Measurements from ENCODE around the gene KRTAP5-9.

Gene KRTAP5-9

GRCh38 chr11:71554996-71555395 lies 6.8 kb downstream of the KRTAP5-9 start:
- TF ChIP-seq CTCF (IDR thresholded peaks at IDR 0.05): no peak
- TF ChIP-seq ZFX (IDR thresholded peaks at IDR 0.05; ENCODE audit: borderline replicate concordance): no peak
- no peak overlapping the region for H3K27ac ChIP-seq

- no peak overlapping the region for H3K27ac ChIP-seq
- TF ChIP-seq ZFX (IDR thresholded peaks at IDR 0.05; ENCODE audit: borderline replicate concordance) (no peak), CTCF (IDR thresholded peaks at IDR 0.05) (no peak)
These were observed 7.3 kb downstream of the KRTAP5-9 start for GRCh38 chr11:71555508-71555907.

GRCh38 chr11:71556018-71556417 lies 7.8 kb downstream of the KRTAP5-9 start:
- no peak overlapping the region for H3K27ac ChIP-seq
- TF ChIP-seq ZFX (IDR thresholded peaks at IDR 0.05; ENCODE audit: borderline replicate concordance) (no peak), CTCF (IDR thresholded peaks at IDR 0.05) (no peak)

- TF ChIP-seq CTCF (IDR thresholded peaks at IDR 0.05) (no peak), ZFX (IDR thresholded peaks at IDR 0.05; ENCODE audit: borderline replicate concordance) (no peak)
- no peak overlapping the region for H3K27ac ChIP-seq
These were observed 9.0 kb downstream of the KRTAP5-9 start for GRCh38 chr11:71557257-71557656.

GRCh38 chr11:71558996-71559395 lies 10.8 kb downstream of the KRTAP5-9 start:
- H3K27ac ChIP-seq: no peak overlapping the region
- TF ChIP-seq CTCF (IDR thresholded peaks at IDR 0.05) (no peak), ZFX (IDR thresholded peaks at IDR 0.05; ENCODE audit: borderline replicate concordance) (no peak)

GRCh38 chr11:71562120-71562519 lies 13.9 kb downstream of the KRTAP5-9 start:
- H3K27ac ChIP-seq: no peak overlapping the region
- TF ChIP-seq CTCF (IDR thresholded peaks at IDR 0.05): no peak
- TF ChIP-seq ZFX (IDR thresholded peaks at IDR 0.05; ENCODE audit: borderline replicate concordance): no peak

- TF ChIP-seq ZFX (IDR thresholded peaks at IDR 0.05; ENCODE audit: borderline replicate concordance) (no peak), CTCF (IDR thresholded peaks at IDR 0.05) (peak; percentile 54)
- H3K27ac ChIP-seq: no peak overlapping the region
These were observed 15.2 kb downstream of the KRTAP5-9 start for GRCh38 chr11:71563406-71563805.

All from 22Rv1 (cell line).